ENCODE results near the gene SYT2. TPM values are rescaled to one million over a fixed set of nuclear protein-coding genes. Genes with fewer than 3 reads are reported as not detected.

Gene SYT2
- total RNA-seq, 1 donor from 2014 or later = not detected

- ChIA-PET POLR2A (no interaction called here), CTCF (no interaction called here)
- DNase-seq = no peak
- intact Hi-C loops (cut with micrococcal nuclease) = no loop called here
- Mint-ChIP-seq H3K4me3 (no peak overlapping the region), H3K27ac (no peak overlapping the region), H3K9me3 (no peaks in the 10 kb centered on the region), H3K36me3 (ENCODE audit: low read depth) (no peaks in the 10 kb centered on the region), H3K4me1 (peaks cover 3% of the 10 kb centered on the region), H3K27me3 (peaks cover 58% of the 10 kb centered on the region)
- ATAC-seq (ENCODE audit: low read depth) = no peak
- no peak for TF ChIP-seq CTCF (IDR thresholded peaks at IDR 0.05)
These were observed 5.7 kb downstream of the SYT2 start for GRCh38 chr1:202704601-202705000.

- no peak for TF ChIP-seq CTCF (IDR thresholded peaks at IDR 0.05)
- no peaks in the 10 kb centered on the region for H3K4me1 Mint-ChIP-seq
- peaks cover 51% of the 10 kb centered on the region for H3K27me3 Mint-ChIP-seq
- ChIA-PET POLR2A (no interaction called here), CTCF (no interaction called here)
- H3K4me3 Mint-ChIP-seq = no peak overlapping the region
- H3K27ac Mint-ChIP-seq = no peak overlapping the region
- no peaks in the 10 kb centered on the region for H3K36me3 Mint-ChIP-seq (ENCODE audit: low read depth)
- intact Hi-C loops (cut with micrococcal nuclease) = no loop called here
- ATAC-seq (ENCODE audit: low read depth) (no peak), DNase-seq (no peak)
- no peaks in the 10 kb centered on the region for H3K9me3 Mint-ChIP-seq
These were observed 7.1 kb downstream of the SYT2 start for GRCh38 chr1:202703191-202703590.

- intact Hi-C loops (cut with micrococcal nuclease) = no loop called here
- Mint-ChIP-seq H3K27ac (no peak overlapping the region), H3K4me1 (no peaks in the 10 kb centered on the region), H3K27me3 (peaks cover 45% of the 10 kb centered on the region), H3K9me3 (no peaks in the 10 kb centered on the region), H3K36me3 (ENCODE audit: low read depth) (no peaks in the 10 kb centered on the region), H3K4me3 (no peak overlapping the region)
- DNase-seq (no peak), ATAC-seq (ENCODE audit: low read depth) (no peak)
- TF ChIP-seq CTCF (IDR thresholded peaks at IDR 0.05) = no peak
- ChIA-PET POLR2A (no interaction called here), CTCF (no interaction called here)
These were observed 8.2 kb downstream of the SYT2 start for GRCh38 chr1:202702088-202702487.

- H3K27ac Mint-ChIP-seq = no peak overlapping the region
- ATAC-seq (ENCODE audit: low read depth) = no peak
- peaks cover 43% of the 10 kb centered on the region for H3K27me3 Mint-ChIP-seq
- no peaks in the 10 kb centered on the region for H3K4me1 Mint-ChIP-seq
- H3K36me3 Mint-ChIP-seq (ENCODE audit: low read depth) = no peaks in the 10 kb centered on the region
- CTCF ChIA-PET = no interaction called here
- no peaks in the 10 kb centered on the region for H3K9me3 Mint-ChIP-seq
- DNase-seq = no peak
- POLR2A ChIA-PET = no interaction called here
- no peak overlapping the region for H3K4me3 Mint-ChIP-seq
- intact Hi-C loops (cut with micrococcal nuclease) = no loop called here
- no peak for TF ChIP-seq CTCF (IDR thresholded peaks at IDR 0.05)
These were observed 9.1 kb downstream of the SYT2 start for GRCh38 chr1:202701200-202701599.

- CTCF ChIA-PET = no interaction called here
- H3K4me3 Mint-ChIP-seq = no peak overlapping the region
- H3K36me3 Mint-ChIP-seq (ENCODE audit: low read depth) = no peaks in the 10 kb centered on the region
- no peak for ATAC-seq (ENCODE audit: low read depth)
- H3K4me1 Mint-ChIP-seq = no peaks in the 10 kb centered on the region
- no peaks in the 10 kb centered on the region for H3K9me3 Mint-ChIP-seq
- POLR2A ChIA-PET = no interaction called here
- no peak for TF ChIP-seq CTCF (IDR thresholded peaks at IDR 0.05)
- H3K27me3 Mint-ChIP-seq = peaks cover 44% of the 10 kb centered on the region
- no peak for DNase-seq
- no peak overlapping the region for H3K27ac Mint-ChIP-seq
- intact Hi-C loops (cut with micrococcal nuclease) = no loop called here
These were observed 10.2 kb downstream of the SYT2 start for GRCh38 chr1:202700061-202700460.

Data from activated B cell treated with CpG ODN at 0.5 μM for 24 hours (primary cell).